Measurements from ENCODE around the gene PTPRN2. TPM values are rescaled to one million over a fixed set of nuclear protein-coding genes. Genes with fewer than 3 reads are reported as not detected.

Gene PTPRN2
- total and polyA plus RNA-seq, 2 donors (not counting 3 experiments of a cell fraction or from before 2014, with no cell fraction given), result 0.62 to 0.88 TPM

GRCh38 chr7:158021836-158022235, 565.8 kb downstream of the PTPRN2 start:
- H3K9ac ChIP-seq (replicated peaks; ENCODE audit: extremely low read depth, insufficient read depth, low read length), result no peak overlapping the region
- no peaks in the 10 kb centered on the region for H3K9me3 ChIP-seq (replicated peaks; ENCODE audit: control insufficient read depth, insufficient read depth, low read length)
- H3K27ac ChIP-seq (ENCODE audit: insufficient read depth, low read depth, low read length), result no peak overlapping the region
- ChIA-PET POLR2A (no interaction called here), CTCF (no interaction called here)
- no peaks in the 10 kb centered on the region for H3K9me1 ChIP-seq (replicated peaks; ENCODE audit: control insufficient read depth, extremely low read depth, insufficient read depth, low read length)
- DNase-seq (ENCODE audit: low read depth, low spot score), result no peak
- no peak overlapping the region for H3K4me2 ChIP-seq (ENCODE audit: insufficient read depth, low read length)
- BruUV-seq (replicated peaks), result no TSS peak
- H3K36me3 ChIP-seq (ENCODE audit: control insufficient read depth in 2 of 2, extremely low read depth in 1 of 2, insufficient read depth in 2 of 2, low read length in 2 of 2), result no peaks in the 10 kb centered on the region
- no peaks in the 10 kb centered on the region for H3K27me3 ChIP-seq (ENCODE audit: control insufficient read depth in 2 of 2, insufficient read depth in 2 of 2, low read length in 2 of 2)
- intact Hi-C loops (cut with micrococcal nuclease), result no loop called here
- FAIRE-seq, result no peak
- H2AFZ ChIP-seq (ENCODE audit: low read depth, low read length), result no peak overlapping the region
- TF ChIP-seq FOS (IDR thresholded peaks at IDR 0.05; ENCODE audit: borderline replicate concordance, insufficient read depth, low read length) (no peak), JUN (IDR thresholded peaks at IDR 0.05; ENCODE audit: borderline replicate concordance, insufficient read depth, insufficient read length, low read depth) (no peak), EZH2 (IDR thresholded peaks at IDR 0.05; ENCODE audit: borderline replicate concordance, low read depth, low read length, severe bottlenecking) (no peak), MYC (IDR thresholded peaks at IDR 0.05; ENCODE audit: low read depth, low read length) (no peak), POLR2AphosphoS5 (IDR thresholded peaks at IDR 0.05; ENCODE audit: insufficient read depth, low read depth, low read length) (no peak), GATA2 (IDR thresholded peaks at IDR 0.05; ENCODE audit: insufficient read depth, insufficient read length, low read depth, low read length) (no peak)
- H3K79me2 ChIP-seq (ENCODE audit: control insufficient read depth, insufficient read depth, low read length), result no peaks in the 10 kb centered on the region
- no peaks in the 10 kb centered on the region for H3K4me1 ChIP-seq (ENCODE audit: control insufficient read depth, extremely low read depth, insufficient read depth, low read length)
- H3K4me3 ChIP-seq (replicated peaks in 1 of 3; ENCODE audit: insufficient read depth in 1 of 3, low read depth in 1 of 3, low read length in 3 of 3), result no peak overlapping the region
- dilution Hi-C loops (cut with MboI; ENCODE audit: extremely low pct_ligation_motif_present, low sequenced_read_pairs), result no loop called here
- H4K20me1 ChIP-seq (replicated peaks; ENCODE audit: control insufficient read depth, extremely low read depth, insufficient read depth, low read length), result no peaks in the 10 kb centered on the region

- Histone ChIP-seq H3K4me3 (replicated peaks in 1 of 3; ENCODE audit: insufficient read depth in 1 of 3, low read depth in 1 of 3, low read length in 3 of 3) (no peak overlapping the region), H3K4me2 (ENCODE audit: insufficient read depth, low read length) (no peak overlapping the region), H3K9me1 (replicated peaks; ENCODE audit: control insufficient read depth, extremely low read depth, insufficient read depth, low read length) (no peaks in the 10 kb centered on the region), H3K4me1 (ENCODE audit: control insufficient read depth, extremely low read depth, insufficient read depth, low read length) (no peaks in the 10 kb centered on the region), H3K9ac (replicated peaks; ENCODE audit: extremely low read depth, insufficient read depth, low read length) (no peak overlapping the region), H3K27ac (ENCODE audit: insufficient read depth, low read depth, low read length) (no peak overlapping the region), H3K36me3 (ENCODE audit: control insufficient read depth in 2 of 2, extremely low read depth in 1 of 2, insufficient read depth in 2 of 2, low read length in 2 of 2) (no peaks in the 10 kb centered on the region), H3K79me2 (ENCODE audit: control insufficient read depth, insufficient read depth, low read length) (no peaks in the 10 kb centered on the region), H2AFZ (ENCODE audit: low read depth, low read length) (no peak overlapping the region), H3K9me3 (replicated peaks; ENCODE audit: control insufficient read depth, insufficient read depth, low read length) (no peaks in the 10 kb centered on the region), H4K20me1 (replicated peaks; ENCODE audit: control insufficient read depth, extremely low read depth, insufficient read depth, low read length) (no peaks in the 10 kb centered on the region), H3K27me3 (ENCODE audit: control insufficient read depth in 2 of 2, insufficient read depth in 2 of 2, low read length in 2 of 2) (no peaks in the 10 kb centered on the region)
- ChIA-PET CTCF (no interaction called here), POLR2A (no interaction called here)
- BruUV-seq (replicated peaks), result no TSS peak
- no peak for DNase-seq (ENCODE audit: low read depth, low spot score)
- dilution Hi-C loops (cut with MboI; ENCODE audit: extremely low pct_ligation_motif_present, low sequenced_read_pairs), result no loop called here
- intact Hi-C loops (cut with micrococcal nuclease), result no loop called here
- TF ChIP-seq, protein P1, sequence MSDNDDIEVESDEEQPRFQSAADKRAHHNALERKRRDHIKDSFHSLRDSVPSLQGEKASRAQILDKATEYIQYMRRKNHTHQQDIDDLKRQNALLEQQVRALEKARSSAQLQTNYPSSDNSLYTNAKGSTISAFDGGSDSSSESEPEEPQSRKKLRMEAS (IDR thresholded peaks at IDR 0.05; ENCODE audit: insufficient read depth, insufficient read length), result no peak
- TF ChIP-seq EZH2 (IDR thresholded peaks at IDR 0.05; ENCODE audit: borderline replicate concordance, low read depth, low read length, severe bottlenecking) (no peak), JUN (IDR thresholded peaks at IDR 0.05; ENCODE audit: borderline replicate concordance, insufficient read depth, insufficient read length, low read depth) (no peak), MYC (IDR thresholded peaks at IDR 0.05; ENCODE audit: low read depth, low read length) (no peak), POLR2AphosphoS5 (IDR thresholded peaks at IDR 0.05; ENCODE audit: insufficient read depth, low read depth, low read length) (no peak), GATA2 (IDR thresholded peaks at IDR 0.05; ENCODE audit: insufficient read depth, insufficient read length, low read depth, low read length) (no peak), POLR2A (IDR thresholded peaks at IDR 0.05; ENCODE audit: low read depth, low read length) (no peak), FOS (IDR thresholded peaks at IDR 0.05; ENCODE audit: borderline replicate concordance, insufficient read depth, low read length) (no peak)
- TF ChIP-seq, protein P2, sequence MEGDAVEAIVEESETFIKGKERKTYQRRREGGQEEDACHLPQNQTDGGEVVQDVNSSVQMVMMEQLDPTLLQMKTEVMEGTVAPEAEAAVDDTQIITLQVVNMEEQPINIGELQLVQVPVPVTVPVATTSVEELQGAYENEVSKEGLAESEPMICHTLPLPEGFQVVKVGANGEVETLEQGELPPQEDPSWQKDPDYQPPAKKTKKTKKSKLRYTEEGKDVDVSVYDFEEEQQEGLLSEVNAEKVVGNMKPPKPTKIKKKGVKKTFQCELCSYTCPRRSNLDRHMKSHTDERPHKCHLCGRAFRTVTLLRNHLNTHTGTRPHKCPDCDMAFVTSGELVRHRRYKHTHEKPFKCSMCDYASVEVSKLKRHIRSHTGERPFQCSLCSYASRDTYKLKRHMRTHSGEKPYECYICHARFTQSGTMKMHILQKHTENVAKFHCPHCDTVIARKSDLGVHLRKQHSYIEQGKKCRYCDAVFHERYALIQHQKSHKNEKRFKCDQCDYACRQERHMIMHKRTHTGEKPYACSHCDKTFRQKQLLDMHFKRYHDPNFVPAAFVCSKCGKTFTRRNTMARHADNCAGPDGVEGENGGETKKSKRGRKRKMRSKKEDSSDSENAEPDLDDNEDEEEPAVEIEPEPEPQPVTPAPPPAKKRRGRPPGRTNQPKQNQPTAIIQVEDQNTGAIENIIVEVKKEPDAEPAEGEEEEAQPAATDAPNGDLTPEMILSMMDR (IDR thresholded peaks at IDR 0.05; ENCODE audit: extremely low read depth in 1 of 2, insufficient read depth in 1 of 2, low read depth in 1 of 2, low read length in 2 of 2), result no peak
- FAIRE-seq, result no peak
These were observed 566.9 kb downstream of the PTPRN2 start for GRCh38 chr7:158020706-158021095.

All from endothelial cell of umbilical vein (primary cell).